GM12878 (cell line): Measurements from ENCODE around the gene CCDC191. TPM values are rescaled to one million over a fixed set of nuclear protein-coding genes. Genes with fewer than 3 reads are reported as not detected.

ENCODE experiments used
- ATAC-seq: fragments of 200-7000 bp; cut with Tn5 transposase; 3 replicates; pipeline ENCODE4 v1.9.1; 2020; ENCODE audit warnings: mild to moderate bottlenecking, moderate library complexity
- BruUV-seq: library from RNA; stranded (reverse); fragments of 400-500 nt; replicated peaks from 2 replicates; lab custom pipeline; 2021; lab: Mats Ljungman, UMichigan
- CTCF ChIA-PET: fragments of 300-600 bp; sonication (Branson Sonifier 250); formaldehyde crosslinking; extraction: SDS; loops from one replicate; lab custom pipeline; 2021; ENCODE audit warnings: inconsistent platforms; lab: Yijun Ruan, JAX
- POLR2A ChIA-PET: fragments of 350-600 bp; formaldehyde crosslinking; extraction: SDS; loops from one replicate; lab custom pipeline; 2021; ENCODE audit warnings: inconsistent platforms; lab: Charles Lee
- RAD21 ChIA-PET: fragments of 300-600 bp; sonication (Branson Sonifier 250); formaldehyde crosslinking; loops from one replicate; lab custom pipeline; 2023; ENCODE audit warnings: antibody characterized with exemption; ENCODE audit not compliant: unreplicated experiment; lab: Charles Lee
- SMC1A ChIA-PET: fragments of 300-600 bp; sonication (Branson Sonifier 250); formaldehyde crosslinking; loops from one replicate; lab custom pipeline; 2023; ENCODE audit not compliant: unreplicated experiment, uncharacterized antibody; lab: Charles Lee
- DNase-seq: peaks from one replicate; pipeline ENCODE4 v3.0.0-alpha.2; 2011; ENCODE audit warnings: low read depth, low spot score
- FAIRE-seq: peaks from 3 replicates; lab custom pipeline; 2011; peaks lifted over from hg19 to GRCh38; lab: Jason Lieb, UNC
- H2AFZ ChIP-seq: 2 replicates; pipeline ENCODE4 v1.6.0; 2011; ENCODE audit warnings: low read depth, low read length, control low read depth; ENCODE audit not compliant: control insufficient read depth
- H3K27ac ChIP-seq: 2 replicates; pipeline ENCODE4 v1.5.1; 2011; ENCODE audit warnings: control low read depth; ENCODE audit not compliant: control insufficient read depth, insufficient read depth
- H3K27me3 ChIP-seq, 2 experiments: replicated peaks in 1 of 2; 2 replicates each; pipeline versions ENCODE4 v1.6.0 to v1.6.1; 2011; ENCODE audit warnings: low read length in 1 of 2; ENCODE audit not compliant: control insufficient read depth in 2 of 2, insufficient read depth in 2 of 2
- H3K36me3 ChIP-seq, 2 experiments: 2 replicates each; pipeline ENCODE4 v1.5.1; 2011; ENCODE audit warnings: low read length in 1 of 2; ENCODE audit not compliant: control insufficient read depth in 2 of 2, insufficient read depth in 2 of 2
- H3K4me1 ChIP-seq: 2 replicates; pipeline ENCODE4 v1.6.1; 2011; ENCODE audit warnings: mild to moderate bottlenecking, low read length, moderate library complexity, mixed read lengths; ENCODE audit not compliant: control insufficient read depth, insufficient read depth
- H3K4me2 ChIP-seq: 2 replicates; pipeline ENCODE4 v1.6.0; 2011; ENCODE audit warnings: control low read depth; ENCODE audit not compliant: control insufficient read depth, insufficient read depth
- H3K4me3 ChIP-seq: fragments of 200-600 bp; sonication (generic); 2 replicates; pipeline ENCODE4 v1.5.1; 2016
- H3K79me2 ChIP-seq: 2 replicates; pipeline ENCODE4 v1.6.0; 2011; ENCODE audit warnings: low read length; ENCODE audit not compliant: control insufficient read depth, insufficient read depth
- H3K9ac ChIP-seq: 2 replicates; pipeline ENCODE4 v1.8.0; 2011; ENCODE audit warnings: low read length, control low read depth, mixed read lengths; ENCODE audit not compliant: control insufficient read depth, insufficient read depth
- H3K9me3 ChIP-seq: replicated peaks from 3 replicates; pipeline ENCODE4 v1.5.1; 2011; ENCODE audit warnings: mild to moderate bottlenecking, low read length; ENCODE audit not compliant: control insufficient read depth, insufficient read depth
- H4K20me1 ChIP-seq: 2 replicates; pipeline ENCODE4 v1.6.0; 2011; ENCODE audit not compliant: control insufficient read depth, insufficient read depth
- BRCA1 ChIP-seq: IDR thresholded peaks from 2 replicates; pipeline ENCODE4 v1.6.1; 2011; ENCODE audit warnings: low read depth, low read length, improper control_type of control experiment
- EGR1 ChIP-seq, 2 experiments: IDR thresholded peaks; 1 replicate in 1 of 2; 2 replicates in 1 of 2; pipeline ENCODE4 v1.6.1; 2011 to 2012; ENCODE audit warnings: low read depth in 2 of 2, low read length in 2 of 2, borderline replicate concordance in 1 of 2, mild to moderate bottlenecking in 1 of 2, moderate library complexity in 1 of 2
- HDAC6 ChIP-seq: fragments of 200-600 bp; sonication (generic); IDR thresholded peaks from one replicate; pipeline ENCODE4 v1.8.0; 2017; ENCODE audit warnings: antibody characterized with exemption; ENCODE audit not compliant: unreplicated experiment
- POLR2AphosphoS5 ChIP-seq: IDR thresholded peaks from 2 replicates; pipeline ENCODE4 v1.6.1; 2011; ENCODE audit warnings: mild to moderate bottlenecking, low read length, inconsistent platforms
- RAD21 ChIP-seq: IDR thresholded peaks from 2 replicates; pipeline ENCODE4 v1.6.1; 2011; ENCODE audit warnings: mild to moderate bottlenecking, low read depth, low read length, moderate library complexity; ENCODE audit not compliant: insufficient read depth
- TAF1 ChIP-seq: IDR thresholded peaks from 2 replicates; pipeline ENCODE4 v1.6.1; 2011; ENCODE audit warnings: mild to moderate bottlenecking, low read depth, low read length, borderline replicate concordance
- WGBS: methylation state at CpG from one replicate; pipeline ENCODE4 v1.1.6; 2016; ENCODE audit warnings: low lambda C conversion rate; ENCODE audit not compliant: insufficient replicate concordance, insufficient coverage; ENCODE audit errors: missing lambda C conversion rate; 5-methylcytosine and 5-hydroxymethylcytosine counted together
- in situ Hi-C: fragments of 300-500 bp; cut with MboI; formaldehyde crosslinking; loops from 9 replicates; pipeline ENCODE4 v1.14.3; 2018; ENCODE audit warnings: mixed read lengths
- intact Hi-C: fragments of 100-400 bp; cut with micrococcal nuclease; formaldehyde crosslinking; loops from one replicate; pipeline ENCODE4 v1.14.2; 2022; ENCODE audit not compliant: unreplicated experiment
- polyA plus RNA-seq, 11 experiments: library from polyadenylated mRNA; depleted of rRNA in 4 of 11; unstranded in 6 of 11; stranded (reverse) in 5 of 11; fragments of >200 nt; fragmentation: Nextera tagmentation in 4 of 11; fragmentation: Illumina TruSeq in 1 of 11; extraction: Ambion mirVana in 4 of 11; extraction: Trizol in 1 of 11; gene quantifications; 1 replicate in 1 of 11; 2 replicates in 10 of 11; pipeline versions ENCODE4 v1.2.1 to v1.2.3, GENCODE V29; 2011 to 2016; ENCODE audit warnings: inconsistent platforms in 2 of 11, missing spikeins in 2 of 11, low read depth in 1 of 11
- total RNA-seq, 4 experiments: library from RNA; depleted of rRNA in 3 of 4; stranded (reverse); fragments of >200 nt in 3 of 4; fragmentation: Illumina TruSeq in 1 of 4; extraction: Trizol in 1 of 4; gene quantifications; 2 replicates each; pipeline versions ENCODE4 v1.2.1 to v1.2.3, GENCODE V29; 2013 to 2021
- TF ChIP-seq, protein P1 (sequence below): fragments of 450-650 bp; IDR thresholded peaks from 2 replicates; pipeline ENCODE4 v1.6.1; 2017; ENCODE audit warnings: antibody characterized with exemption, mild to moderate bottlenecking, moderate library complexity

Gene CCDC191
- total and polyA plus RNA-seq, 10 of the 15 experiments (the other 5 are each of a cell fraction or from before 2014, with no cell fraction given) = 1.2 to 2.9 (median 1.7) TPM

DNA sequence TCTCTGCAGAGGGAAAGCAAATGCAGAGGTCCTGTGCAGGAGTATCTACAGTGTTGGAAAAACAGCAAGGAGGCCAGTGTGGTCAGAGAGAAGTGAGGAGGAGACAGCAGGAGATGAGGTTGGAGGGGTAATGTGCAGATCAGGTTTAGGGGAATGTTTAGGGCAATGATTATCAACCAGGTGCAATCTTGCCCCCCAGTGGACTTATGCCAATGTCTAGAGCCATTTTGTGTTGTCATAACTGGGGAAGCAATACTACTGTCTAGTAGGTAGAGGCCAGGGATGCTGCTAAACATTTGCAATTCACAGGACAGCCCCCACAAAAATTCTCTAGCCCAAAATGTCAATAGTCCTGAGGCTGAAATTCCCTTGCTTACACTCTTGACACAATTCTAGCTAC lies 13.1 kb downstream of the CCDC191 start:
- no TSS peak for BruUV-seq
- ChIA-PET CTCF (interaction anchor here (1.0 kb wide), 1 partner anchor 37 kb away, joined by 3 read pairs; no protein-coding TSS in a partner anchor), SMC1A (interaction anchor here (0.6 kb wide), 1 partner anchor 524 kb away, joined by 3 read pairs; no protein-coding TSS in a partner anchor), RAD21 (no interaction called here), POLR2A (interaction anchor here (0.5 kb wide), 1 partner anchor 163 kb away, joined by 5 read pairs; no protein-coding TSS in a partner anchor)
- DNase-seq = no peak
- H3K79me2 ChIP-seq = no peaks in the 10 kb centered on the region
- no peaks in the 10 kb centered on the region for H3K36me3 ChIP-seq
- no peak for FAIRE-seq
- H3K9ac ChIP-seq = no peak overlapping the region
- intact Hi-C loops (no loop called here), in situ Hi-C loops (no loop called here)
- TF ChIP-seq RAD21 (peak; percentile 17; the same call in 1 of the 2 replicates), HDAC6 (no peak)
- H3K4me1 ChIP-seq = no peaks in the 10 kb centered on the region
- H3K9me3 ChIP-seq = no peaks in the 10 kb centered on the region
- H4K20me1 ChIP-seq = no peaks in the 10 kb centered on the region
- H3K27me3 ChIP-seq = no peaks in the 10 kb centered on the region
- no peak overlapping the region for H3K27ac ChIP-seq
- H3K4me2 ChIP-seq = no peak overlapping the region
- ATAC-seq = peak; percentile 42; the same call in 2 of the 3 replicates
- no peak overlapping the region for H2AFZ ChIP-seq
- no peak overlapping the region for H3K4me3 ChIP-seq

DNA sequence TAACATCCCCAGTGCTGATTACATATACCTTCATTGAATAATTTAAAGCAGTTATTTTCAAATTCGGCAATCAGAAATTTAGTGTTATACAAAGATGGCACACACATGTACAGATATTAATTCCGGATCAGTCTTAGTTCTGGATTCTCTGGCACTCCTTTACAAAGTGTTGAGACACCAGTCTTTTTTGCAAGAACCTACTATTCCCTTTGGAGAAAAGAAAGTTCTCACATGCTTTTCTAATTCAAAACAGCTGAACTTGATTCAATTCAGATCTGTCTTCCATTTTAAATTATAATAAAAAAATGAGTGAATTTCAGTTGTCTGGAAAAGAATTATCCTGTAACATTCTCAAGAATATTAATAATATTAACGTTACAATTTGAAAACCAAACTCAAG lies 20.4 kb downstream of the CCDC191 start:
- no peak for DNase-seq
- no peak overlapping the region for H3K9ac ChIP-seq
- TF ChIP-seq TAF1 = no peak
- TF ChIP-seq, protein P1, sequence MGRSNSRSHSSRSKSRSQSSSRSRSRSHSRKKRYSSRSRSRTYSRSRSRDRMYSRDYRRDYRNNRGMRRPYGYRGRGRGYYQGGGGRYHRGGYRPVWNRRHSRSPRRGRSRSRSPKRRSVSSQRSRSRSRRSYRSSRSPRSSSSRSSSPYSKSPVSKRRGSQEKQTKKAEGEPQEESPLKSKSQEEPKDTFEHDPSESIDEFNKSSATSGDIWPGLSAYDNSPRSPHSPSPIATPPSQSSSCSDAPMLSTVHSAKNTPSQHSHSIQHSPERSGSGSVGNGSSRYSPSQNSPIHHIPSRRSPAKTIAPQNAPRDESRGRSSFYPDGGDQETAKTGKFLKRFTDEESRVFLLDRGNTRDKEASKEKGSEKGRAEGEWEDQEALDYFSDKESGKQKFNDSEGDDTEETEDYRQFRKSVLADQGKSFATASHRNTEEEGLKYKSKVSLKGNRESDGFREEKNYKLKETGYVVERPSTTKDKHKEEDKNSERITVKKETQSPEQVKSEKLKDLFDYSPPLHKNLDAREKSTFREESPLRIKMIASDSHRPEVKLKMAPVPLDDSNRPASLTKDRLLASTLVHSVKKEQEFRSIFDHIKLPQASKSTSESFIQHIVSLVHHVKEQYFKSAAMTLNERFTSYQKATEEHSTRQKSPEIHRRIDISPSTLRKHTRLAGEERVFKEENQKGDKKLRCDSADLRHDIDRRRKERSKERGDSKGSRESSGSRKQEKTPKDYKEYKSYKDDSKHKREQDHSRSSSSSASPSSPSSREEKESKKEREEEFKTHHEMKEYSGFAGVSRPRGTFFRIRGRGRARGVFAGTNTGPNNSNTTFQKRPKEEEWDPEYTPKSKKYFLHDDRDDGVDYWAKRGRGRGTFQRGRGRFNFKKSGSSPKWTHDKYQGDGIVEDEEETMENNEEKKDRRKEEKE = no peak
- TF ChIP-seq POLR2AphosphoS5 = no peak
- no peak for TF ChIP-seq EGR1 (IDR thresholded peaks at IDR 0.05; ENCODE audit: borderline replicate concordance in 1 of 2, low read depth in 2 of 2, low read length in 2 of 2)
- no peak for TF ChIP-seq BRCA1
- 95% methylated on average over 3 of the region's 3 CpGs for WGBS
- POLR2A ChIA-PET = no interaction called here
- no peak overlapping the region for H2AFZ ChIP-seq
- H3K36me3 ChIP-seq = no peaks in the 10 kb centered on the region
- SMC1A ChIA-PET = no interaction called here
- H3K4me3 ChIP-seq = no peak overlapping the region
- RAD21 ChIA-PET = no interaction called here
- no peaks in the 10 kb centered on the region for H4K20me1 ChIP-seq
- intact Hi-C loops (no loop called here), in situ Hi-C loops (no loop called here)
- H3K79me2 ChIP-seq = no peaks in the 10 kb centered on the region
- H3K4me2 ChIP-seq = no peak overlapping the region
- no peaks in the 10 kb centered on the region for H3K9me3 ChIP-seq
- no peaks in the 10 kb centered on the region for H3K27me3 ChIP-seq
- BruUV-seq = no TSS peak
- H3K4me1 ChIP-seq = no peaks in the 10 kb centered on the region
- FAIRE-seq = no peak
- no peak for ATAC-seq
- CTCF ChIA-PET = no interaction called here
- H3K27ac ChIP-seq = no peak overlapping the region
